MG63 (cell line): ENCODE measurements around the gene APLP2. TPM values are rescaled to one million over a fixed set of nuclear protein-coding genes. Genes with fewer than 3 reads are reported as not detected.
"Not testable (repeated sequence)": the region's sequence is repeated elsewhere in the genome, so short reads cannot be mapped to it uniquely, and the experiment has no call there.

Experiments used
- DNase-seq: peaks from one replicate; pipeline ENCODE4 v3.0.0-alpha.2; 2020
- H3K27me3 ChIP-seq: fragments of 250-450 bp; sonication (Bioruptor Pico); 2 replicates; pipeline ENCODE4 v1.5.1; 2020; ENCODE audit warnings: mild to moderate bottlenecking, moderate library complexity
- H3K36me3 ChIP-seq: fragments of 250-450 bp; sonication (Bioruptor Pico); 2 replicates; pipeline ENCODE4 v1.5.1; 2020; ENCODE audit warnings: mild to moderate bottlenecking, moderate library complexity
- H3K4me3 ChIP-seq: fragments of 250-450 bp; sonication (Bioruptor Pico); 2 replicates; pipeline ENCODE4 v1.5.1; 2020; ENCODE audit warnings: mild to moderate bottlenecking, moderate library complexity
- H3K9me3 ChIP-seq: fragments of 250-450 bp; sonication (Bioruptor Pico); 2 replicates; pipeline ENCODE4 v1.5.1; 2020; ENCODE audit warnings: mild to moderate bottlenecking, moderate library complexity
- total RNA-seq: library from RNA; depleted of rRNA; stranded (reverse); fragments of >200 nt; shearing (Covaris generic); gene quantifications from 2 replicates; pipeline ENCODE4 v1.2.3, GENCODE V29; 2014; ENCODE audit warnings: low replicate concordance

The APLP2 gene
- total RNA-seq, 1 experiment from 2014 or later: 369 TPM

DNA sequence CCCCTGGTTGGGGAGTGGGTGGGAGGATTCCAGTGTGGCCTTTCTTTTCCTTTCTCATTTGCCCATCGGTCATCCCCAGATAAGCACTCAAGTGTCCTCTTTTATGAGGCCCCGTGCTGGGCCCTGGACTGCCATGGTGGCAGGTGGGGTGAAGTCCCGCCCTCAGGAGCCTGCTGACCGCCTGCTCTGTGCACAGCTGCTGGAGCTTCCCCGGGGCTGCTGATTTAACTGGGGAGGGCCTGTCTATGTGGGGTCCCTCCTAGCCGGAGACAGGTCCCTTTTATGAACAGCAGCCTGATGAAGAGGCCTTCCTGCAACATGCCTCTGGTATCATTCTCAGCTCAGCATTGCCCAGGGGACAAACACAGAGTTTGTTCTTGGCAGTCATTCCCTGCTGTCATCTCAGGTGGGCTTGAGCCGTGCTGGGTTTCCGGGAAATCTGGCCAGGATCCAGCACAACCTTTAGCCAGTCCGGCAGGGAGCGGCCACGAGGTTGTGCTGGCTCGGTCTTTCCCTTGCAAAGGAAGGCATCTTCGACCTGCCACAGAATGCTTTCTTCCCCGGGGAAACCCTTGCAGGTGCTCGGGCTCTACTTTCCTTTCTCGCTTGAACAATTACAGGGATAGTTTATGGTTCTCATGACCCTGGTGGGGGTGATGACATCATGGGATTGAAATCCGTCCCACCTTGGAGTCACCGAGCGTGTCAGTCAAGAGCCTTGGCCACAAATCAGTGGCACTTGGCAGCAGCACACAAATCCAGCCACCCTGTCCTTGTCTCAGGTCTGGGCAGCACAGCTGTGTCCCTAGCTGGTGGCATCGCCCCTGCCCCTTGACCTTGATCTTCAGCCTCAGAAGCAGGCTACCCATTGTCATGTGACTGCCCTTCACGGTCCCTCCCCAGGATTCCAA is 110.0 kb downstream of the APLP2 start:
- no peaks in the 10 kb centered on the region for H3K9me3 ChIP-seq
- no peak for DNase-seq
- H3K27me3 ChIP-seq: no peaks in the 10 kb centered on the region
- H3K4me3 ChIP-seq: no peak overlapping the region
- no peaks in the 10 kb centered on the region for H3K36me3 ChIP-seq

DNA sequence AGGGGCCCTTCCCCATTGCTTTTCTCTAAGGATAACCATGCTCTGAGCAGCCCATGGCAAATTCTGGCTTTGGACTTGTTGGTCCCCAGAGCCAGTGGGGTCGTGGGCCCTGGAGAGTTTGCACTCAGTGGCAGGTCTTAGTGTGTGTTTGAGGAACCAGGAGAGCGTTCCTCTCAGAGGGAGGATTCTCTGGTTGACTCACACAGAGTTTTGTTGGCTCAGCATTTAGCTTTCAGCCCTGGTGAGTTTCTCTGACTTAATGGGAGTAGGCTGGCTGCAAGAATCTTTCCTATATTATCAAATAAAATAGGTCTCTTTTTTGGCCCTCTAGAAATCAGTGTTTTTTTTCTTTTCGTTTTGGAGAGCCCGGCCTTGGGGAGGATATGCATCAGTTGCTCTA is 110.8 kb downstream of the APLP2 start:
- H3K27me3 ChIP-seq: no peaks in the 10 kb centered on the region
- no peak overlapping the region for H3K4me3 ChIP-seq
- no peaks in the 10 kb centered on the region for H3K9me3 ChIP-seq
- no peaks in the 10 kb centered on the region for H3K36me3 ChIP-seq
- DNase-seq: no peak

DNA sequence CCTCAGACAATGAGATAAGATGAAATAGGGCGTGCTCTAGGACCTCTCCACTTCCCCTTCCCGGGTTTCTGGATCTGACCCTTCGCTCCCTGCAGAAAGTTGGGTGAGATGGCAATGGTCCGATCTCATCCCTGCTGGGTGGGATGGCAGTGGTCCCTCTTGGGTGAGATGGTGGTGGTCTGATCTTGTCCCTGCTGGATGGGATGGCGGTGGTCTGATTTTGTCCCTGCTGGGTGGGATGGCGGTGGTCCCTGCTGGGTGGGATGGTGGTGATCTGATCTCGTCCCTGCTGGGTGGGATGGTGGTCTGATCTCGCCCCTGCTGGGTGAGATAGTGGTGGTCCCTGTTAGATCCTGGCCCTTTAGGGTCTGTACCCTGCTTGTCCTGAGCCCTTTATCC is 111.2 kb downstream of the APLP2 start:
- H3K9me3 ChIP-seq: no peaks in the 10 kb centered on the region
- H3K27me3 ChIP-seq: no peaks in the 10 kb centered on the region
- H3K36me3 ChIP-seq: no peaks in the 10 kb centered on the region
- no peak overlapping the region for H3K4me3 ChIP-seq
- DNase-seq: no peak

DNA sequence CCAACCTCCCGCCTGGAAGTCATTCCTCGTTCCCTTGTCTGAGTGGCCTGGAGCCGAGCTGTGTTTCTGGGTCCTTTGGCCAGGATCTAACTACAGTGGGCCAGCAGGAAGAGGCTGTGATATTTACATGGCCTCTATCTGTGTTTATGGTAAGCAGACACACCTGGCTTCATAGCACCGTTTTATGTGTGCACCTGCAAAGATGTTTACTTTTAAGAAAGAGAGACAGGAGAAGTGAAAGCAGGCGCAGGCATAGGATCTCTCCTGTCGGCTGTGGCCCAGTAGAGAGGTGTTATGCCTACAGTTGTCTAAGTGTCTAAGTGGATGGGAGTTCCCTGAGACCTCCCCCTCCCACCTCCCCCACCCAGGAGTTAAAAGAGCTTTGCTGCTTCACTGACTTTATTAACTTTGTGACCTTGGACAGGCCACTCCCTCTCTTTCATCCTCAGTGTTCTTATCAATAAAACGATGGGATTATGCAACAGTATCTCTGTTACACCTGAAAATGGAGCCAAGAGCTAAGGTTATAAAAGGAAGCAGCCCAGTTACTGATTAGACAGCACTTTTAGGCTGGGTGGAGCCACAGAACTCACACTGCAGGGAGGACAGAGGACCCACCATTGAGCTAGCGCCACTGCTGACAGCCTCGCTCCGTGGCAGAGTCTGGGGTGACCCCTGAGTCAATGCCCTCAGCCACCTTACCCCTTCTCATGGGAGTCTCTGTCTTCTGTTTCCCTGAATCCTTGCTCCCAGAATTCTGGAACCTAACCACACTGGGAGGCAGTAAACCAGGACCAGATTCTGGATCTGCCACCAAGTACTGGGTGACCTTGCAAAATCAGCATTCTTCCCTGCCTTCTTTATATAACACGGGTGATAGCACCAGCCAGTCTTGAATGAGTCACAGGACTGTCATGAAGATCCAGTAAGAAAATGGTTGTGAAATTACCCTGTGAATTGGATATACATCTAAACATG is 111.9 kb downstream of the APLP2 start:
- peak; percentile 40 for DNase-seq
- H3K4me3 ChIP-seq: no peak overlapping the region
- no peaks in the 10 kb centered on the region for H3K9me3 ChIP-seq

DNA sequence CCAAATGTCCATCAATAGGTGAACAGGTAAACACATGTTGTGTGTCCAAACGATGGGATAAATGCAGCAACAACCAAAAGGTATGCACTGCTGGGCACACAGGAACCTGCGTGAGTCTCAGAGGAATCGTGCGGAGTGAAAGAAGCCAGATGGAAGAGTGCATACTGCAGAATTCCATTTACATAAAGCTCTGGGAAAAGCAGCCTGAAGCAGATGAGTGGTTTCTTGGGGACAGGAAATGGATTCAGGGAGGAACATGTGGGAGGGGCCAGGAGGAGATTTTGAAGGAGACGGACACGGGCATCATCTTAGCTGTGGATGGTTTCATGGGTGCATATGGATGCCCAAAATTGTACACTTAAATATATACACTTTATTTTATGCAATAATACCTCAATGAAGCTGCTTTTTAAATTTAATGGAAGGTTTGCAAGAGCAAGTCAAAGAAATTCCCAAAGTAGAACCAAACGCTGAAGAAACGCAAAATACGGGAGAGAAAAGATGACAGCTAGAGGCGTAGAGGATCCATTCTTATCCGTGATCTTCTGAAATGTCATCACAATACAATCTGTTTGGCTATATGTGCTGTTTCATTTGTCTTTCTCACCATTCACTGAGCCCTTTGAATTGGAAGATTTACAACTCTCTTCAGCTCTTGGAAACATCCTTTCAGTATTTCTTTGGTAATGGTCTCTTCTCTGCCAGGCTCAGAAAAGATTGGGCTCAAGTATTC is 114.3 kb downstream of the APLP2 start:
- no peaks in the 10 kb centered on the region for H3K27me3 ChIP-seq
- no peak for DNase-seq
- no peaks in the 10 kb centered on the region for H3K9me3 ChIP-seq

More for the DNA sequence above, 111.9 kb downstream of the APLP2 start:
- Histone ChIP-seq H3K27me3 (no peaks in the 10 kb centered on the region), H3K36me3 (no peaks in the 10 kb centered on the region)

DNA sequence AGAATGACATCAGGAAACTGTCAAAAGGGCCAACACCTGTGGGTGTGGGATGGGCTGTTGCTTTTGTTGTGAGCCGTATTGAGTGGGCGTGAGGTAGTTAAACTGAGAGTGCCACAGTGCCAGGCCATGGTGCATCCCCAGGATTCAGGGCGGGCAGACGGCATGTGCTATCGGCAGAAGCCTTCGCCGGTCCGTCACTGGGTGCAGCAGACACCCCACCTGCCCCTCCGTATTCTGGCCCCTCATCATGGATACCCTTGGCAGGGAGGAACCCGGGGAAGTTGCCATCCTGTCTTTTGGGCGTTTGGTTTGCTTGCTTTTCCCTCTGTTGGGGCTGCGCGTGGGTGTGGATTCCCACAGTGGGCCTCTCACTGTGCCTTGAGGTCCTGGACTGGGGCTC is 117.4 kb downstream of the APLP2 start:
- Histone ChIP-seq H3K4me3 (no peak overlapping the region), H3K9me3 (no peaks in the 10 kb centered on the region)
- DNase-seq: no peak

More for the DNA sequence above, 114.3 kb downstream of the APLP2 start:
- H3K36me3 ChIP-seq: no peaks in the 10 kb centered on the region
- no peak overlapping the region for H3K4me3 ChIP-seq

DNA sequence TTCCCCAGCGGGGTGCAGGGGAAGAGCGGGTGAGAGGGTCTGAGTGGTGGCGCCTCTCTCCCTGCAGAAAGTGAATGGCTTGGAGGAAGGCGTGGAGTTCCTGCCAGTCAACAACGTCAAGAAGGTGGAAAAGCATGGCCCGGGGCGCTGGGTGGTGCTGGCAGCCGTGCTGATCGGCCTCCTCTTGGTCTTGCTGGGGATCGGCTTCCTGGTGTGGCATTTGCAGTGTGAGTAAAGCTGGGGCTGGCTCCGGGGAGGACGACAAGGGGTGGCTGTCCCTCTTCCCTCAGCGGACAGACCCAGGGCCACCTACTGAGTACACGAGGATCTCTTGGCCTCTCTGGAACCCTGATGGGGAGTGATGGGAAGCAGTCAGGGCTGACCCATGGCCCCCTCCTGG is 118.4 kb downstream of the APLP2 start:
- no peak for DNase-seq
- Histone ChIP-seq H3K36me3 (no peaks in the 10 kb centered on the region), H3K9me3 (no peaks in the 10 kb centered on the region), H3K27me3 (no peaks in the 10 kb centered on the region), H3K4me3 (no peak overlapping the region)

More for the DNA sequence above, 117.4 kb downstream of the APLP2 start:
- no peaks in the 10 kb centered on the region for H3K36me3 ChIP-seq
- no peaks in the 10 kb centered on the region for H3K27me3 ChIP-seq

DNA sequence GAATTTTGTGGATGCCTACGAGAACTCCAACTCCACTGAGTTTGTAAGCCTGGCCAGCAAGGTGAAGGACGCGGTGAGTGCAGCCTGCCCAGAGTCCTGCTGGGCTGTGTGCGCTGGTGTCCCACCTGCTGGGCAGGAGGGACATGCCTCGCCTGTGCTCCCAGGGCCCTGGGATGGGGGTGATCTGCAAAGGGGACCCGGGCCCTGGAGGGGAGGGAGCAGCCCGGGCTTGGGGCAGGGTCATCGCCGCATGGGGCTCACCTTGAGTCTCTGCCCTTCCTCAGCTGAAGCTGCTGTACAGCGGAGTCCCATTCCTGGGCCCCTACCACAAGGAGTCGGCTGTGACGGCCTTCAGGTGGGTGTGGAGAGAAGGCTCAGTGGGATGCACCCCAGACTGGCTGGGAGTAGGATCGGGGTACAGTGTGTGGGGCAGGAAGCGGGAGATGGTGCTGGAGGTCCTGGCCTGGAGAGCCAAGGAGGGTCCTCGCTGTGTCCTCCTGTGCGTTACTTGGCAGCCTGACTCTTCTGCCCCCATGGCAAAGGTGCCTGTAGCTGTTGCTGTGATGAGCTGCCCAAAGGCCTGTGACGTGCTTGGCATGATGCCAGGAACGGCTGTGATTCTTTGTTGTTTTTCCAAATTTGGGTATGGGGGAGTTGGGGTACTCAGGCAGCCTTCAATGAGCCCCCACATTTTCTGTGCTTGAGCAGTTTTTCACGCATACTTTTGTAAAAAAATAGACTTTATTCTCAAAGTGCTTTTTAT is 119.1 kb downstream of the APLP2 start:
- Histone ChIP-seq H3K4me3 (no peak overlapping the region), H3K9me3 (no peaks in the 10 kb centered on the region), H3K27me3 (no peaks in the 10 kb centered on the region), H3K36me3 (no peaks in the 10 kb centered on the region)
- no peak for DNase-seq

DNA sequence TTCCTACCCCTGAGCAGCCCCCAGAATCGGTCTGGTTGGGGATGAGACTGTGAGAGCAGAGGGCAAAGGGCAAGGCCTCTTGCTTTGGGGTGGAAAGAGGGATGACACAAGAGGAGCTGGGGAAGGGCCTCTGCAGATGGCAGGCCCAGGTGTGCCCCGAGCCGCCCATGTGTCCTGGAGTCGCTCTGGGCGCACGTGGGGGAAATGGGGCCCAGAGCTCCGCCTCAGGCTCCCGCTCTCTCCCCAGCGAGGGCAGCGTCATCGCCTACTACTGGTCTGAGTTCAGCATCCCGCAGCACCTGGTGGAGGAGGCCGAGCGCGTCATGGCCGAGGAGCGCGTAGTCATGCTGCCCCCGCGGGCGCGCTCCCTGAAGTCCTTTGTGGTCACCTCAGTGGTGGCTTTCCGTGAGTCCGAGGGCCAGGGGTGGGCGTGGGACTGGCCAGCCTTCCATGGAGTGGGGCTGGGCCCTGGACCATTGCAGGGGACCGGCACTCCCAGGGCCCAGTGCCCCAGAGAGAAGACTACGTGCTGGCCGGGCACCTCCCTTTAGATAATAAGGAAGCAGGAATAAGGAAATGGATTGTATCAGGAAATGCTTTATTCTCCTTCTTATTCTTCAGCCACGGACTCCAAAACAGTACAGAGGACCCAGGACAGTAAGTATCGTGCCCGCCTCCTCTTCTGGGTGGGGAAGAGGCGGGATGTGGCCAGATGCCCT is 120.0 kb downstream of the APLP2 start:
- no peaks in the 10 kb centered on the region for H3K36me3 ChIP-seq
- DNase-seq: no peak
- no peak overlapping the region for H3K4me3 ChIP-seq
- H3K27me3 ChIP-seq: no peaks in the 10 kb centered on the region
- H3K9me3 ChIP-seq: no peaks in the 10 kb centered on the region

DNA sequence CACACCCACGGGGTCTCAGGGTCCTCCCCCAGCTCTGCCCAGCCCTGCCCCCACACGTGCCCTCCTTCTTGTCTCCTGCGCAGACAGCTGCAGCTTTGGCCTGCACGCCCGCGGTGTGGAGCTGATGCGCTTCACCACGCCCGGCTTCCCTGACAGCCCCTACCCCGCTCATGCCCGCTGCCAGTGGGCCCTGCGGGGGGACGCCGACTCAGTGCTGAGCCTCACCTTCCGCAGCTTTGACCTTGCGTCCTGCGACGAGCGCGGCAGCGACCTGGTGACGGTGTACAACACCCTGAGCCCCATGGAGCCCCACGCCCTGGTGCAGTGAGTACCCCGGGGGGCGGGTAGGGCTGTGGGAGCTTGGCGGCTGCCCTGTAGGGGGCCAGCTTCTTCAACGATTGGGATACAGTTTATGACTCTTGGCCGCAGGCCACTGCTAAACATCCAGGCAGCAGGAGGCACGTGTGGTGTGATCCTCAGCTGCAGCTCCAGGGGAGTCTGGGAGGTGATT is 120.7 kb downstream of the APLP2 start:
- Histone ChIP-seq H3K4me3 (no peak overlapping the region), H3K36me3 (no peaks in the 10 kb centered on the region), H3K27me3 (no peaks in the 10 kb centered on the region), H3K9me3 (no peaks in the 10 kb centered on the region)
- no peak for DNase-seq

DNA sequence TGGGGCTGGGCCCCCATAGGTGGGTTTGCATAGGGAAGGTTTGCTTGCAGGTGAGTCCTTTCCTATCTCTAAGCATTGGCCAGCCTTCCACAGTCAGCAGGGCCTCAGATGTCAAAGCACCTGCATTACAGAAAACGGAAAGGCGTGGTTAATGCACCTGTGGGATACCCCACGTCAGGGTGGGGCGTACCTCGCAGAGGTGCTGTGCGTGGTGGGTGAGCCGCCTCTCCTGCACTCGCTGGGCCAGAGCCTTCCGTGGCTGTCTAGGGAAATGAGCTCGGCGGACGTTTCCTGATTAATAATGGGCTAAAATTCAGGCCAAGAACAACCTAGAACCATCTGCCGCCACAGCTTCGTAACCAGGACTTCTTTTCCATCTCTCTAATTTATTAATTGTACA is 122.2 kb downstream of the APLP2 start:
- H3K27me3 ChIP-seq: no peaks in the 10 kb centered on the region
- DNase-seq: no peak

DNA sequence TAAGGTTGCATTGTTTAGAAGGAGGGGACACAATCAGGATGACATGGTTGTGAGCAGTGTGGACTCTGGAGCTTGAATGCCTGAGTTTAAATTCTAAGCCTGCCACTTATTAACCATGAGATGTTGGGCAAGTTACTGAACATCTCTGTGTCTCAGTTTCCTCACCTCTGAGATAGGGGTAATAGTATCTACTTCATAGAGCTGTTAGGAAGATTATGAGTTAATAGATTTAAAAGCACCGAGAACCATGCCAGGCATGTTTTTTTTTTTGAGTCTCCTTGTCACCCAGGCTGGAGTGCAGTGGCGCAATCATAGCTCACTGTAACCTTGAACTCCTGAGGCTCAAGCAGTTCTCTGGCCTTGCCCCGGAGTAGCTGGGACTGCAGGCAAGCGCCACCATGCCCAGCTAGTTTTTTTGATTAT is 123.2 kb downstream of the APLP2 start:
- Histone ChIP-seq H3K36me3 (no peaks in the 10 kb centered on the region), H3K9me3 (no peaks in the 10 kb centered on the region), H3K27me3 (no peaks in the 10 kb centered on the region), H3K4me3 (no peak overlapping the region)
- no peak for DNase-seq

More for the DNA sequence above, 122.2 kb downstream of the APLP2 start:
- H3K4me3 ChIP-seq: no peak overlapping the region
- H3K9me3 ChIP-seq: no peaks in the 10 kb centered on the region
- H3K36me3 ChIP-seq: no peaks in the 10 kb centered on the region

DNA sequence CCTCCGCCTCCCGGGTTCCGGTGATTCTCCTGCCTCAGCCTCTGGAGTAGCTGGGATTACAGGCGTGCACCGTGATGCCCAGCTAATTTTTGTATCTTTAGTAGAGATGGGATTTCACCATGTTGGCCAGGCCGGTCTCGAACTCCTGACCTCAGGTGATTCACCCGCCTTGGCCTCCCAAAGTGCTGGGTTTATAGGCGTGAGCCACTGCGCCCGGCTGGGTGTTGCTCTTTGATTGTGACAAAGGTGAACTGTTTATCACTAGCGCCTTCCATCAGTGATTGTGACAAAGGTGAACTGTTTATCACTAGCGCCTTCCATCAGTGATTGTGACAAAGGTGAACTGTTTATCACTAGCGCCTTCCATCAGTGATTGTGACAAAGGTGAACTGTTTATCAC is 123.9 kb downstream of the APLP2 start:
- not testable (repeated sequence) for H3K36me3 ChIP-seq, H3K9me3 ChIP-seq, H3K27me3 ChIP-seq, H3K4me3 ChIP-seq, DNase-seq
